T1000 (cell line): Measurements from ENCODE around the gene ACVR1C.

Experiments used
- DNase-seq: peaks from one replicate; lab custom pipeline; 2025; ENCODE audit warnings: mixed read lengths; lab: John Stamatoyannopoulos, UW

Gene ACVR1C

GRCh38 chr2:157497638-157498314, 130.9 kb downstream of the ACVR1C start:
- no peak for DNase-seq

- peak; percentile 37 for DNase-seq
Measured at GRCh38 chr2:157492189-157492773, 136.4 kb downstream of the ACVR1C start.

GRCh38 chr2:157489983-157490382, 138.7 kb downstream of the ACVR1C start:
- no peak for DNase-seq

GRCh38 chr2:157488877-157489276, 139.8 kb downstream of the ACVR1C start:
- DNase-seq = no peak

- no peak for DNase-seq
Measured at GRCh38 chr2:157487747-157488146, 140.9 kb downstream of the ACVR1C start.

GRCh38 chr2:157487271-157487610, 141.4 kb downstream of the ACVR1C start:
- DNase-seq = no peak

GRCh38 chr2:157486596-157487270, 141.9 kb downstream of the ACVR1C start:
- no peak for DNase-seq

GRCh38 chr2:157480182-157480961, 148.3 kb downstream of the ACVR1C start:
- DNase-seq = no peak

GRCh38 chr2:157479081-157480027, 149.3 kb downstream of the ACVR1C start:
- DNase-seq = no peak

- DNase-seq = no peak
Measured at GRCh38 chr2:157477919-157478318, 150.7 kb downstream of the ACVR1C start.

GRCh38 chr2:157476953-157477709, 151.5 kb downstream of the ACVR1C start:
- DNase-seq = no peak
